ENCODE results near the gene NFAM1.

DNA sequence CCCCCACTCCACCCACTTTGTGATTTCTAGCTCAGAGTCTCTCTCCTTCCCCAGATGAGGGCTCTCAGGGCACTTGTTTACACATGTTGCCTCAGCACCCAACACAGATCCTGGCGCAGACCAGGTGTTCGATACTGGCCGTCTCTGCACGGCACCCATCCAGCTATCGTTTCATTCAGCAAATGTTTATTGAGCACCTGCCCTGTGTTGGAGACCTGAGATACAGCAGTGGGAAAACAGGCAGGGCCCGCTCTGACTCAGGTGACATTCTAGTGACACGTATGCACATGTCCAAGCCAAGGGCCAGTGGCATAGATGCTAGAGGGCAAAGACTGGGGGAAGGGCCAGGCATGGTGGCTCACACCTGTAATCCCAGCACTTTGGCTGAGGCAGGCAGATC is 71.9 kb downstream of the NFAM1 start:
- no peak for TF ChIP-seq MXI1 (IDR thresholded peaks at IDR 0.05; ENCODE audit: low read depth, low read length)
- TF ChIP-seq, protein P1, sequence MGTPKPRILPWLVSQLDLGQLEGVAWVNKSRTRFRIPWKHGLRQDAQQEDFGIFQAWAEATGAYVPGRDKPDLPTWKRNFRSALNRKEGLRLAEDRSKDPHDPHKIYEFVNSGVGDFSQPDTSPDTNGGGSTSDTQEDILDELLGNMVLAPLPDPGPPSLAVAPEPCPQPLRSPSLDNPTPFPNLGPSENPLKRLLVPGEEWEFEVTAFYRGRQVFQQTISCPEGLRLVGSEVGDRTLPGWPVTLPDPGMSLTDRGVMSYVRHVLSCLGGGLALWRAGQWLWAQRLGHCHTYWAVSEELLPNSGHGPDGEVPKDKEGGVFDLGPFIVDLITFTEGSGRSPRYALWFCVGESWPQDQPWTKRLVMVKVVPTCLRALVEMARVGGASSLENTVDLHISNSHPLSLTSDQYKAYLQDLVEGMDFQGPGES (IDR thresholded peaks at IDR 0.05; ENCODE audit: low read depth, low read length): no peak
- TF ChIP-seq, protein P2, sequence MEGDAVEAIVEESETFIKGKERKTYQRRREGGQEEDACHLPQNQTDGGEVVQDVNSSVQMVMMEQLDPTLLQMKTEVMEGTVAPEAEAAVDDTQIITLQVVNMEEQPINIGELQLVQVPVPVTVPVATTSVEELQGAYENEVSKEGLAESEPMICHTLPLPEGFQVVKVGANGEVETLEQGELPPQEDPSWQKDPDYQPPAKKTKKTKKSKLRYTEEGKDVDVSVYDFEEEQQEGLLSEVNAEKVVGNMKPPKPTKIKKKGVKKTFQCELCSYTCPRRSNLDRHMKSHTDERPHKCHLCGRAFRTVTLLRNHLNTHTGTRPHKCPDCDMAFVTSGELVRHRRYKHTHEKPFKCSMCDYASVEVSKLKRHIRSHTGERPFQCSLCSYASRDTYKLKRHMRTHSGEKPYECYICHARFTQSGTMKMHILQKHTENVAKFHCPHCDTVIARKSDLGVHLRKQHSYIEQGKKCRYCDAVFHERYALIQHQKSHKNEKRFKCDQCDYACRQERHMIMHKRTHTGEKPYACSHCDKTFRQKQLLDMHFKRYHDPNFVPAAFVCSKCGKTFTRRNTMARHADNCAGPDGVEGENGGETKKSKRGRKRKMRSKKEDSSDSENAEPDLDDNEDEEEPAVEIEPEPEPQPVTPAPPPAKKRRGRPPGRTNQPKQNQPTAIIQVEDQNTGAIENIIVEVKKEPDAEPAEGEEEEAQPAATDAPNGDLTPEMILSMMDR (IDR thresholded peaks at IDR 0.05): no peak
- TF ChIP-seq GATA2 (CRISPR knock-in tag; IDR thresholded peaks at IDR 0.05): no peak
- TF ChIP-seq CHD2 (IDR thresholded peaks at IDR 0.05; ENCODE audit: low read length, partially characterized antibody): no peak
- TF ChIP-seq, protein P3, sequence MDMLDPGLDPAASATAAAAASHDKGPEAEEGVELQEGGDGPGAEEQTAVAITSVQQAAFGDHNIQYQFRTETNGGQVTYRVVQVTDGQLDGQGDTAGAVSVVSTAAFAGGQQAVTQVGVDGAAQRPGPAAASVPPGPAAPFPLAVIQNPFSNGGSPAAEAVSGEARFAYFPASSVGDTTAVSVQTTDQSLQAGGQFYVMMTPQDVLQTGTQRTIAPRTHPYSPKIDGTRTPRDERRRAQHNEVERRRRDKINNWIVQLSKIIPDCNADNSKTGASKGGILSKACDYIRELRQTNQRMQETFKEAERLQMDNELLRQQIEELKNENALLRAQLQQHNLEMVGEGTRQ (IDR thresholded peaks at IDR 0.05; ENCODE audit: borderline replicate concordance, low read depth, low read length): no peak
- TF ChIP-seq TAF1 (IDR thresholded peaks at IDR 0.05; ENCODE audit: borderline replicate concordance, low read depth, low read length): no peak
- TF ChIP-seq, protein P4, sequence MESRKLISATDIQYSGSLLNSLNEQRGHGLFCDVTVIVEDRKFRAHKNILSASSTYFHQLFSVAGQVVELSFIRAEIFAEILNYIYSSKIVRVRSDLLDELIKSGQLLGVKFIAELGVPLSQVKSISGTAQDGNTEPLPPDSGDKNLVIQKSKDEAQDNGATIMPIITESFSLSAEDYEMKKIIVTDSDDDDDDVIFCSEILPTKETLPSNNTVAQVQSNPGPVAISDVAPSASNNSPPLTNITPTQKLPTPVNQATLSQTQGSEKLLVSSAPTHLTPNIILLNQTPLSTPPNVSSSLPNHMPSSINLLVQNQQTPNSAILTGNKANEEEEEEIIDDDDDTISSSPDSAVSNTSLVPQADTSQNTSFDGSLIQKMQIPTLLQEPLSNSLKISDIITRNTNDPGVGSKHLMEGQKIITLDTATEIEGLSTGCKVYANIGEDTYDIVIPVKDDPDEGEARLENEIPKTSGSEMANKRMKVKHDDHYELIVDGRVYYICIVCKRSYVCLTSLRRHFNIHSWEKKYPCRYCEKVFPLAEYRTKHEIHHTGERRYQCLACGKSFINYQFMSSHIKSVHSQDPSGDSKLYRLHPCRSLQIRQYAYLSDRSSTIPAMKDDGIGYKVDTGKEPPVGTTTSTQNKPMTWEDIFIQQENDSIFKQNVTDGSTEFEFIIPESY (IDR thresholded peaks at IDR 0.05; ENCODE audit: borderline replicate concordance, low read depth): no peak
- TF ChIP-seq RCOR1 (IDR thresholded peaks at IDR 0.05; ENCODE audit: low read length): no peak

Measured in SK-N-SH (cell line).